GM23338 (cell line): Measurements from ENCODE around the gene SBF2. TPM values are rescaled to one million over a fixed set of nuclear protein-coding genes. Genes with fewer than 3 reads are reported as not detected.

Experiments used
- ATAC-seq: fragments of 200-7000 bp; cut with Tn5 transposase; 3 replicates; pipeline ENCODE4 v1.9.1; 2020
- DNase-seq: peaks from one replicate; pipeline ENCODE4 v3.0.0-alpha.2; 2015; ENCODE audit warnings: low spot score
- H2AFZ ChIP-seq: fragments of 200-600 bp; sonication (generic); 2 replicates; pipeline ENCODE4 v1.8.0; 2016; ENCODE audit warnings: antibody characterized with exemption, mild to moderate bottlenecking, moderate library complexity
- H3F3A ChIP-seq: fragments of 200-600 bp; sonication (generic); replicated peaks from 2 replicates; pipeline ENCODE4 v1.8.0; 2017; ENCODE audit warnings: antibody characterized with exemption, mixed run types, low read depth
- H3K27ac ChIP-seq: fragments of 200-600 bp; sonication (generic); 2 replicates; pipeline ENCODE4 v1.6.1; 2016; ENCODE audit warnings: low read depth
- H3K27me3 ChIP-seq: fragments of 200-600 bp; sonication (generic); 2 replicates; pipeline ENCODE4 v1.8.0; 2016; ENCODE audit warnings: mild to moderate bottlenecking, mixed run types, moderate library complexity; ENCODE audit not compliant: insufficient read depth
- H3K36me3 ChIP-seq: fragments of 200-600 bp; sonication (generic); 2 replicates; pipeline ENCODE4 v1.8.0; 2016; ENCODE audit warnings: mild to moderate bottlenecking; ENCODE audit not compliant: insufficient read depth
- H3K4me1 ChIP-seq: fragments of 200-600 bp; sonication (generic); 2 replicates; pipeline ENCODE4 v1.8.0; 2016; ENCODE audit warnings: mild to moderate bottlenecking, moderate library complexity; ENCODE audit not compliant: insufficient read depth
- H3K4me2 ChIP-seq: fragments of 200-600 bp; sonication (generic); 2 replicates; pipeline ENCODE4 v1.7.1; 2017; ENCODE audit warnings: mixed run types
- H3K4me3 ChIP-seq: fragments of 200-600 bp; sonication (generic); 2 replicates; pipeline ENCODE4 v1.6.1; 2016; ENCODE audit warnings: mixed run types
- H3K79me2 ChIP-seq: fragments of 200-600 bp; sonication (generic); replicated peaks from 2 replicates; pipeline ENCODE4 v1.8.0; 2017; ENCODE audit warnings: mild to moderate bottlenecking; ENCODE audit not compliant: insufficient read depth
- H3K9me2 ChIP-seq: fragments of 200-600 bp; sonication (generic); 2 replicates; pipeline ENCODE4 v1.8.0; 2017; ENCODE audit not compliant: insufficient read depth
- H4K20me1 ChIP-seq: fragments of 200-600 bp; sonication (generic); replicated peaks from 2 replicates; pipeline ENCODE4 v1.8.0; 2017; ENCODE audit warnings: mild to moderate bottlenecking; ENCODE audit not compliant: insufficient read depth
- H3K27ac Mint-ChIP-seq: 2 replicates; pipeline ENCODE4 v1.8.0; 2020; ENCODE audit warnings: inconsistent platforms, mild to moderate bottlenecking, moderate library complexity, mixed read lengths
- H3K27me3 Mint-ChIP-seq: 3 replicates; pipeline ENCODE4 v1.8.0; 2022; ENCODE audit warnings: low read depth, mild to moderate bottlenecking, moderate library complexity, mixed read lengths, inconsistent platforms; ENCODE audit not compliant: insufficient read depth, poor library complexity
- H3K36me3 Mint-ChIP-seq: 3 replicates; pipeline ENCODE4 v1.8.0; 2021; ENCODE audit warnings: low read depth, mild to moderate bottlenecking, inconsistent platforms, moderate library complexity, mixed read lengths
- H3K4me1 Mint-ChIP-seq: 3 replicates; pipeline ENCODE4 v1.8.0; 2020; ENCODE audit warnings: mild to moderate bottlenecking, inconsistent platforms, mixed read lengths
- H3K4me3 Mint-ChIP-seq: 3 replicates; pipeline ENCODE4 v1.8.0; 2021; ENCODE audit warnings: moderate library complexity, mild to moderate bottlenecking, inconsistent platforms, mixed read lengths
- H3K9me3 Mint-ChIP-seq: 3 replicates; pipeline ENCODE4 v1.8.0; 2020; ENCODE audit warnings: moderate library complexity, mild to moderate bottlenecking, inconsistent platforms, mixed read lengths
- ETS1 ChIP-seq: IDR thresholded peaks from 2 replicates; pipeline ENCODE4 v1.6.1; 2016; ENCODE audit warnings: antibody characterized with exemption
- EZH2 ChIP-seq: fragments of 200-600 bp; sonication (generic); IDR thresholded peaks from one replicate; pipeline ENCODE4 v1.8.0; 2017; ENCODE audit warnings: antibody characterized with exemption, mild to moderate bottlenecking, low read depth; ENCODE audit not compliant: unreplicated experiment
- NANOG ChIP-seq: IDR thresholded peaks from 2 replicates; pipeline ENCODE4 v1.6.1; 2016; ENCODE audit warnings: antibody characterized with exemption, borderline replicate concordance
- POLR2AphosphoS5 ChIP-seq: IDR thresholded peaks from 2 replicates; pipeline ENCODE4 v1.6.1; 2016; ENCODE audit warnings: antibody characterized with exemption, low read depth
- REST ChIP-seq: IDR thresholded peaks from one replicate; pipeline ENCODE4 v1.6.1; 2018; ENCODE audit warnings: antibody characterized with exemption; ENCODE audit not compliant: unreplicated experiment
- STAT1 ChIP-seq: IDR thresholded peaks from one replicate; pipeline ENCODE4 v1.6.1; 2016; ENCODE audit warnings: antibody characterized with exemption; ENCODE audit not compliant: unreplicated experiment
- ZNF114 ChIP-seq: fragments of 250-450 bp; sonication (Bioruptor Pico); IDR thresholded peaks from 2 replicates; pipeline ENCODE4 v1.5.0; 2020; ENCODE audit warnings: mild to moderate bottlenecking, moderate library complexity
- ZNF462 ChIP-seq: fragments of 250-450 bp; sonication (Bioruptor Pico); IDR thresholded peaks from 2 replicates; pipeline ENCODE4 v1.5.0; 2020; ENCODE audit warnings: mild to moderate bottlenecking, moderate library complexity
- polyA plus RNA-seq: library from polyadenylated mRNA; unstranded; fragments of >200 nt; fragmentation: Nextera tagmentation; extraction: Ambion mirVana; gene quantifications from 2 replicates; pipeline ENCODE4 v1.2.1, GENCODE V29; 2016
- total RNA-seq: library from RNA; depleted of rRNA; stranded (reverse); fragments of >200 nt; shearing (Covaris generic); gene quantifications from 2 replicates; pipeline ENCODE4 v1.2.3, GENCODE V29; 2014

SBF2 gene
- total and polyA plus RNA-seq, 2 experiments from 2014 or later = 25.6 to 53.5 TPM

GRCh38 chr11:9806946-9807687 is 486.9 kb downstream of the SBF2 start (continued):
- TF ChIP-seq REST = no peak

- Histone ChIP-seq H2AFZ (no peak overlapping the region), H3K79me2 (no peaks in the 10 kb centered on the region), H3K9me2 (no peaks in the 10 kb centered on the region; the same call in 1 of the 2 replicates), H3F3A (no peaks in the 10 kb centered on the region), H4K20me1 (no peaks in the 10 kb centered on the region), H3K4me2 (no peak overlapping the region), H3K36me3 (no peaks in the 10 kb centered on the region), H3K4me1 (peaks cover 27% of the 10 kb centered on the region), H3K27ac (peak overlapping the region; percentile 96), H3K4me3 (no peak overlapping the region), H3K27me3 (no peaks in the 10 kb centered on the region)
- ATAC-seq (no peak), DNase-seq (no peak)
- Mint-ChIP-seq H3K27ac (no peak overlapping the region), H3K36me3 (peaks cover 38% of the 10 kb centered on the region; the same call in 2 of the 3 replicates), H3K9me3 (no peaks in the 10 kb centered on the region; the same call in 1 of the 3 replicates), H3K27me3 (no peaks in the 10 kb centered on the region), H3K4me1 (peaks cover 28% of the 10 kb centered on the region), H3K4me3 (no peak overlapping the region)
- TF ChIP-seq EZH2 = no peak
- TF ChIP-seq NANOG = no peak
- no peak for TF ChIP-seq POLR2AphosphoS5
- no peak for TF ChIP-seq ETS1
- no peak for TF ChIP-seq ZNF114 (CRISPR knock-in tag)
- TF ChIP-seq REST = no peak
- no peak for TF ChIP-seq ZNF462
- TF ChIP-seq STAT1 = no peak
Measured at GRCh38 chr11:9804419-9804902, 489.6 kb downstream of the SBF2 start.
